Measurements from ENCODE around the gene GGT6.

DNA sequence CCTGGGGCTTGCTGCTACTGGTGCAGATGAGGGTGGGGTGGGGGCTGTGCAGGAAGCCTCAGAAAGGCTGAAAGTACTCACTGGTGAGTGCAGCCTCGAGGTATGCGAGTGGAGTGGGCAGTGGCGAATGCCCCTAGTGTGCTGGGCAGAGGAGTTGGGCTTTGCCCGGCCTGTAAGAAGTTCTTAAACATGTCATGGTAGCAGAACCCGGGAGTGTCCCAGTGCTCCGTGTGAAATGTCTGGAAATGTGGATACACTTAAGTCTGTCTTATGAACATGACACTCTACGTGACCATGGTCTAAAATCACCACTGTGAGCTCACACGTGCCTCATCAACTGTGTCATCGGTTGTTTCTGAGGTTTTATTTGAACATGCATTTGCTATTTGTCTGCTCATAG is 25.7 kb upstream of the GGT6 start:
- TF ChIP-seq, protein P1, sequence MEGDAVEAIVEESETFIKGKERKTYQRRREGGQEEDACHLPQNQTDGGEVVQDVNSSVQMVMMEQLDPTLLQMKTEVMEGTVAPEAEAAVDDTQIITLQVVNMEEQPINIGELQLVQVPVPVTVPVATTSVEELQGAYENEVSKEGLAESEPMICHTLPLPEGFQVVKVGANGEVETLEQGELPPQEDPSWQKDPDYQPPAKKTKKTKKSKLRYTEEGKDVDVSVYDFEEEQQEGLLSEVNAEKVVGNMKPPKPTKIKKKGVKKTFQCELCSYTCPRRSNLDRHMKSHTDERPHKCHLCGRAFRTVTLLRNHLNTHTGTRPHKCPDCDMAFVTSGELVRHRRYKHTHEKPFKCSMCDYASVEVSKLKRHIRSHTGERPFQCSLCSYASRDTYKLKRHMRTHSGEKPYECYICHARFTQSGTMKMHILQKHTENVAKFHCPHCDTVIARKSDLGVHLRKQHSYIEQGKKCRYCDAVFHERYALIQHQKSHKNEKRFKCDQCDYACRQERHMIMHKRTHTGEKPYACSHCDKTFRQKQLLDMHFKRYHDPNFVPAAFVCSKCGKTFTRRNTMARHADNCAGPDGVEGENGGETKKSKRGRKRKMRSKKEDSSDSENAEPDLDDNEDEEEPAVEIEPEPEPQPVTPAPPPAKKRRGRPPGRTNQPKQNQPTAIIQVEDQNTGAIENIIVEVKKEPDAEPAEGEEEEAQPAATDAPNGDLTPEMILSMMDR (IDR thresholded peaks at IDR 0.05), result no peak
- no peak for TF ChIP-seq POLR2A (IDR thresholded peaks at IDR 0.05)
